Kidney tubule cell (primary cell): ENCODE results near the gene MYO7A.
A peak's percentile ranks its signal among the peaks of the same experiment; 100 is the strongest.

ENCODE experiments used
- DNase-seq: peaks from one replicate; pipeline ENCODE4 v3.0.0-alpha.2; 2018; ENCODE audit warnings: low spot score

The MYO7A gene

DNA sequence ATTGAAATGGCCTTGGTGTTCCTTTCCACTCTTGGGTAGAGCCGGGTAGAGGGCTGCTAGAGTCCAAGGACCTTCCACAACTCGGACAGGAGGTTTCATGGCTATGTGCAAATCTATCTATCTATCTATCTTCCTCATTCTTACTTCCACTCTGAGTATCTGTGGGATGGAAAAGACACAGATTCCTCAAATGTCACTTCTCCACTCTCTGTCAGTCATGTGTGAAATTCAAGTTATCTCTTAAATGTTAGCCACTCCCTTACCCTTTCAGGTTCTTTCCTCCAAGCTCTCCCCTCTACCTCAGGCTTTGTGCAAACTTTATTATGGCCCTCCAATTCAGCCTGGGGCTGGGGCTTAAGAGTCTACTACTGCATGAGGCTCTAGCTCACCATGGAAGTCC lies 89.1 kb downstream of the MYO7A start:
- DNase-seq: peak; percentile 6

DNA sequence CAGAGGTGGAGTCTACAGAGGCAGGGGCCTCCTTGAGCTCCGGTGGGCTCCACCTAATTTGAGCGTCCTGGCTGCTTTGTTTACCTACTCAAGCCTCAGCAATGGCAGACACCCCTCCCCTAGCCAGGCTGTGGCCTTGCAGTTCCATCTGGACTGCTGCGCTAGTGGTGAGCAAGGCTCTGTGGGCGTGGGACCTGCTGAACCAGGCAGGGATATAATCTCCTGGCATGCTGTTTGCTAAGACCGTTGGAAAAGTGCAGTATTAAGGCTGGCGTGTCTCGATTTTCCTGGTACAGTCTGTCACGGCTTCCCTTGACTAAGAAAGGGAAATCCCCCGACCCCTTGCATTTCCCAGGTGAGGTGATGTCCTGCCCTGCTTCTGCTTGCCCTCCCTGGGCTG lies 95.8 kb downstream of the MYO7A start:
- DNase-seq: no peak

DNA sequence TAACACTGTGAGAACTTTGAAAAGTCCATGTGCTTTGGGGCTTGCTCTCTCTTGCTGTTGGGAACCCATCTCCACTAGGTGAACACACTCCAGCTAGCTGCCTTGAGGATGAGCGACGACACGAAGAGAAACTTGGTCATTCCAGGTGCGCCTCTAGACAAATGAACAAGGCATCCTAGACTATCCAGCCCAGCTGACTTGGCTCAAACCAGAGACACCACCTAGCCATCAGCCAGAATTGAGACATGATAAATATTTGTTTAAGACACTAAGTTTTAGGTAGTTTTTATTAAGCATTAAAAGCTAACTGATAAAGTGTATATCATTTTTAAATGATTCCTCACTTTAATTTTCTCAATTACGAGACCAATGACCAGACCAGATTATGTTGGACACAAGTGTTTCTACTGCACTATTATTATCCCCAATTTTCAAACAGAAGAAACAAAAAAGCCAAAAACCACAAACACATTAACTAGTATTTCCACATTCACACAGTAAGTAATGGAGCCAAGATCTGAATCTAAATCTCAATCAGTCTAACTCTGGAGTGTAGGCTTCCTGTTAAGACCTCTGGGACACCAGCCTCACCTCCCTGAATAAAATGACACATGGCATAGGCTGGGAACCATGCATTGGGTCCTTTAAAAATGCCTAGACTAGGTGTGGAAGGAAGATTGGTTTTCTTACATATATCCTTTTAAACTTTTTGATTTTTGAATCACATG lies 103.0 kb downstream of the MYO7A start:
- DNase-seq: no peak

DNA sequence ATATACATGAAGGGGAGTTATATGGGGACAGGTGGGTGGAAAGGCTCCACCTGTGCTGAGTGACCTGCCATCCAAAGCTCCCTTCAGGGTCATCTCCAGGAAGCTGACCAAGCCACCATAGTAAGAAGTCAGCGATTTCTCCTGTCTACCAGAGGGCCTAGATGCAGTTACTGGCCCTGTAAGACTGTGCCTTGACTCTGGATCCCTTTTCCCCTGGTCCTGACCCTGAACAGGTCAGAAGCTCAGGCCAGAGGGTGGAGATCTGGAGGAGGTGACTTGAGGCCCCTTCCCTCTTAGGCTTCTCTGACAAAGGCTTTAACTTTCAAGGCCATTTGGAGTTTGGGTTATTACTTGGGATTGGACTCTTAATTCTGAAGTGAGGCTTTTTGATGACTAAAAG lies 103.8 kb downstream of the MYO7A start:
- DNase-seq: no peak

DNA sequence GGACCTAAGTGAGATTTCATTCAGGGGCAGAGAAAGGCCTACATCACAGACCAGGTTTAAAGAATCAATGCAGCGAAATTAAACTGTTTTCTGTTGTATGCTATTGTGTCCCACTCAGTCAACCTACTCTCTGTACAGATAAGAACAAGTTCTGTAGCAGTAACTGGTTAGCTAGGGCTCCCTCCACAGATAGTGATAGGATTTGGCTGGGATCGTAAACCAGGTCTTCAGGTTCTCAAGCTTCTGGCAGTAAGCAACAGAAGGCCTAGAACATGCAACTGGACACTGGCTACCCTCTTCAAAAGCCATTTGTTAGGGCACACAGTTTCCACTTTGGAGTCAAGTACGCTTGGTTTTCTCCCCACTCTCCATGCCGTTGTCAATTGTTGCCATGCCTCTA lies 104.2 kb downstream of the MYO7A start:
- no peak for DNase-seq

DNA sequence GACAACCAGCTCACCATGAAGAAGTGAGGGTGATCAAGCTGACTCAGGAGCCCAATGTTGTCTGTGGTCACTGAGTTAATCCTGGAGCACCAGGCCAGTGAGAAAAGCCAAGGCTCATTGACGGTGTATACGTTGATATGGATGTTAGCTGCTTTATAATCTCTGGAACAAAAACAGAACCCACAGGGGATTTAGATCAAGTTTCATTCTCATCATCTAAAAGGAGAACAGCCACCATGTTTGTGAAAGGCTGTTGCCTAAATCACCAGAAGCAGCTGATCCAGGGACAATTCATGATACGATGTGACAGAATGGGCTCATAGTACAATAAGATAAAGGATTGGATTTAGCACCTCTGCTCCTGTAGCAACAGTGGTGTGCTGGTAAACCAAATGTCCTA lies 105.0 kb downstream of the MYO7A start:
- no peak for DNase-seq

DNA sequence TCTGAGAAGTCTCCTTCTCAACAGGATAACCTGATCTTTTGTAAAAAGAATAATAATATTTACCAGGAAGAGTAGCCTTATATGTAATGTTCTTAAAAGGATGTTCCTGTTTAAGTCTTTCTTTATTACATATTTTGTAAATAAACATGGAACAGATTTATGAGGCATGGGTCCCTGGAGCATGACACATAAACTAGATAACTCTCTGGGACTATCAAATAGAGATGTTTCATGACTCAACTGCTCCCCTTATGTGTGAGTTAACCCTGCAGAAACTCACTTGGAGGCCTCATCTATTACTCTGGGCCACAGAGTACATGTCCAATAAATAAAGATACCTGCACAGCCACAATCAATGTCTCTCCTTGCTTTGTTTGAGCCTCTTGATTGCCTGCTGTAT lies 108.9 kb downstream of the MYO7A start:
- DNase-seq: no peak

DNA sequence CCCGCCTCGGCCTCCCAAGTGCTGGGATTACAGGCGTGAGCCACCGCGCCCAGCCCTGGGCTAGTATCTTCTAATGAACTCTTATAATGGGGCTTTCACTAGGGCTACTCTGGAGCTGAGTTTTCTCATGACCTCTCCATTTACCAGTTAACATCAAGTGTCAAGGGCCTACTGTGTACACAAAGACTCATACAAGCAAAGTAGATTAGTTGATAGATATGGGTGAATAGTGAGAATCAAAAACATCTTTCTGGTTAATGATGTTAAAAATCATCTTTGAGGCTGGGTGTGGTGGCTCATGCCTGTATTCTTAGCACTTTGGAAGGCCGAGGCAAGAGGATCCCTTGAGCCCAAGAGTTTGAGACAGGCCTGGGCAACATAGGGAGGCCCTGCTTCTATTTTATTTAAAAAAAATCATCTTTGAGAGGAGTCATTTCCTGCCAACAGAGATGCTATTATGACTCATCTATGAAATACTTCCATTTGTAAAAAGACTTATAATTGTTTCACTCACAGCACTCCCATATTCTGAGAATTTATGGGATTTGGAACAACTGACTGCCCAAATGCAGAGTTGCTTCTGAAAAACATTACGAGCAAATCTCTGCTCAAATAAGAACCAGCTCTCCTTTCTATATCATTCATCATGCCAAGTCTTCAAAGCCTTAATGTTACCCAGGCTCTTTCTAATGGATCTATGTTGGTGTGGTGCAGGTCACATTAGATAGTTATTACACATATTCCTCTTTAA lies 116.4 kb downstream of the MYO7A start:
- DNase-seq: peak; percentile 65

DNA sequence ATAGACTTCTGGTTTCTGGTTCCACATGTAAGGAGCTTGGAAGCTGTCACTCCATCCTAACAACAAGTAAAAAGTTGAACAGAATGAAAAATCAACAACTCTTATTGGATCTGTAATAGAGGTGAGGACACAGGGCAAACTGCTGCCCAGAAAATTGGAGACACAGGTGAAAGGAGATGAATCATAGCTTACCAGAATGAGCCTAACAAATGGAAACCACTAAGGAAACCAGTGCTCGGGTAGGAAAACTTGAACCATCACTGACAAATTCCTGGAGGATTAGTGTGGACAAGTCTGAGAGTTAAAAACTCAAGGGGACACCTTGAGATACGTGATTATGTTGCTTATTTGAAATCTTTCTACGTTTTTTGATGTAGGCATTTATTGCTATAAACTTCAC lies 121.4 kb downstream of the MYO7A start:
- peak; percentile 74 for DNase-seq

DNA sequence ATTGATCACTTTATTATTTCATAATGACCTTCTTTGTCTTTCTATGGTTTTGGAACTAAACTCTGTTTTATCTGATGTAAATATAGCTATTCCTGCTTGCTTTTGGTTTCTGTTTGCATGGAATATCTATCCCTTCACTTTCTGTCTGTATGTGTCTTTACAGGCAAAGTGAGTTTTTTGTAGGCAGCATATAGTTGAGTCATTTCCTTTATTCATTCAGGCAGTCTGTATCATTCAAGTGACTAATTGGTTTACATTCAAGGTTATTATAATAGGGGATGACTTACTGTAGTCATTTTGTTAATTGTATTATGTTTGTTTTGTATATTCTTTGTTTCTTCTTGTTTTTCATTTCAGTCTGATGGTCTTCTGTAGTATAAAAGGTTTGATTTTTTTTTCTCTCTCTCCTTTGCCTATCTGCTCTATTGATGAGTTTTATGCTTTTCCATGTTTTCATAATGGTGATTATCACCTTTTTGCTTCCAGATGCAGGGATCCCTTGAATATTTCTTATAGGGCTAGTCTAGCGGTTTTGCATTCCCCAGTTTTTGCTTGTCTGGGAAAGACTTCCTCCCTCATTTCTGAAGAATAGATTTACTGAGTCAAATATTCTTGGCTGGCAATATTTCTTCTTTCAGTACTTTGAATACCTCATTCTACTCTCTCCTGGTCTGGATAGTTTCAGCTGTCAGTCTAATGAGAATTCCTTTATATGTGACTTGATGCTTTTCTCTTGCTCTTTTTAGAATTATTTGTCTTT lies 123.0 kb downstream of the MYO7A start:
- DNase-seq: peak; percentile 60

DNA sequence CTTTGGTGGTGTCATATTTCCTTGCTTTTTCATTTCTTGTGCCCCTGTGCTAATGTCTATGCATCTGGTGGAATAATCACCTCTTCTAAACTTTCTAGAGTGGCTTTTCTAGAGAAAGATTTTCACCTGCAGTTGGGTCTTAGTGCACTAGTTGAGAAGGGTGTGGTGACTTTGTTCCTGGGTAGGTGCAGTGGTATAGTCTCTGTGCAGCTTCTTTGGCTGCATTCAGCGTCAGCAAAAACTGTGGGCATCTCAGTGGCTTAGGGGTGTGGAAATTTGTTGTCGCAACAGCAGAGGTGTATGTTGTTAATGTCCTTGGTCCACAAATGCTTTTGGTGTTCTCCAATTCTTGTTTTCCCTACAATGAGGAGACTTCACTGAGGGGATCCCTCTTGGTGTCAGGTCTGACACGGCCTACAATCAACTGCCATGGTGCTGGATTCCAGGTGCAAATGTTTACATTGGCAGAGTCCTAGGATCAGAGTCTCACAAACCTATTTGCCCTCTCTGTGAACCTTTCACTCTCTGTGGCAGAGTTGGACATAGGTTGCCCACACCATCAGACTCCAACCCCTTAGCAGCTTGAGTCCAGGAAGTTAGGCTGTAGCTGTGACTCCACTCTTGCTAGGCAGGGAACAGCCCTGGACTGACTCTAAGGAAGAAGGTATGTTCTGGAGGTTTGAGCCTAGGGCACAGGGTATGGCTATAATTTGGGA lies 124.7 kb downstream of the MYO7A start:
- no peak for DNase-seq

DNA sequence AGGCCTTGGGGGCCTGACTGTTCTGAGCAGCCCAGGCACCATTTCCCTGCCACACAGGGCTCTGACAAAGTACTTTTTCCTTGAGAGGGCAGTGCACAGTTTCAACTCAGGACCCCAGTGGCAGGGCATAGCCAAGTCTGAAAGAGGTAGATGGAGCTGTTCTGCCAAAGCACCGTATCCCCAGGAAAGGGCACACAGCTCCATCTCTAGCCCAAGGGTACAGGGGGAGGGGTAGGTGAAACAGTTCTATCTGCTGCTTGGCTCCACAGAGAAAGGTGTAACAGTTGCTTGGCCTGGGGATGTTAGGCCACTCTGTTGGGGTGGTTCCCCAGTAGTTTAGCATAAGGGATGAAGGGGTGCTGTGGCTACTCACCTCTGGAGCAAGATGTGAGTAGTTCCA lies 125.6 kb downstream of the MYO7A start:
- no peak for DNase-seq

DNA sequence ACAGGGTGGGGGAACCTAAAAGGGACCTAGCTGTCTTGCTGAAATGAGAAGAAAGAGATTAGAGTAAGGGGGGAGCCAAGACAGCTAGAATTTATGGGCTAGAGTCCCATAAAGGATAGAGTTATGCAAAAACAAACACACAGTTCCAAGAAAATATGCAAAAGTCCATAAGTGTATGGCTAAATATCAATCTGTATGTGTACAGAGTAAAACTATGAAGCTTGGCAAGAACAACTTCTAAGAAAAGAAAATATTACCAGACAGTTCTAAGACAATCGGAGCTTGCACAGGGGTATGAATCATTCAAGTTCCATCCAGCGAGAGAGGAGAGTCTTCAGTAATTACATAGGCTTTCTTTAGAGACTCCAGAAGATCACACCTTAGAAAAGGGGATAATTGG lies 131.6 kb downstream of the MYO7A start:
- no peak for DNase-seq

DNA sequence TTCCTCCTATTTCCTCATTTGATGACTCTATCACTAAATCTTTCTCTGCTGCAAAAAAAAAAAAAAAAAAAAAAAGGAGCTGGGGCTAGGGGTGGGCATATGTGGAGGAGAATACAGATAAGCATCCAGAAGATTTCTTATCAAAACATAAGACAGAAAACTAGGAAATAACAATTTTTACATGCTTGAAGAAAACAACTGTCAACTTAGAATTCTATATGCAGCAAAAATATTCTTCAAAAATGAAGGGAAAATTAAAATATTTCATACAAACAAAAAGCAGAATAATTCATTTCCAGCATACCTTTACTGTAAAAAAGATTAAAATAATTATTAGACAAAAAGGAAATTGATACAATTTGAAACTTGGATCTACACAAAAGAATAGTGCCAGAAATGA lies 134.8 kb downstream of the MYO7A start:
- no peak for DNase-seq
